NAMALWA (cell line): ENCODE results near the gene GOLGA8J.
"Not testable (repeated sequence)": the region's sequence is repeated elsewhere in the genome, so short reads cannot be mapped to it uniquely, and the experiment has no call there.

Source experiments
- DNase-seq: peaks from one replicate; pipeline ENCODE4 v3.0.0-alpha.2; 2015; ENCODE audit warnings: low spot score

Gene GOLGA8J

DNA sequence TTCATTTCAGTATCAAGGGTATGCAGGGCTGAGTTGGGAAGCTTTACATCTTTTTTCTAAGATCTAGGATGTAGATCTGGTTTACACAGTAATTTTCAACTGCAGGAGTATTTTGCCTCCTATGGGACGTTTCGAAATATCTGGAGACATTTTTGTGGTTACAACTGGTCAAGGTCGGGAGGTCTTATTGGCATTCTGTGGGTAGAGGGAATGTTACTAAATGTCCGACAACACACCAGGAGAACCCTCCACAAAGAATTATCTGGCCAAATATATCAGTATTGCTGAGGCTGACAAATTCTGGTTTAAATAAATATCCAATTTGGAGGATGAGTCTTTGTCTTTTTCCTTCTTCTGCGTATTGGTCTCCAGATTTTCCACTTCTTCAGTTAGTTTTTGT, 1.9 kb upstream of the GOLGA8J start:
- not testable (repeated sequence) for DNase-seq

DNA sequence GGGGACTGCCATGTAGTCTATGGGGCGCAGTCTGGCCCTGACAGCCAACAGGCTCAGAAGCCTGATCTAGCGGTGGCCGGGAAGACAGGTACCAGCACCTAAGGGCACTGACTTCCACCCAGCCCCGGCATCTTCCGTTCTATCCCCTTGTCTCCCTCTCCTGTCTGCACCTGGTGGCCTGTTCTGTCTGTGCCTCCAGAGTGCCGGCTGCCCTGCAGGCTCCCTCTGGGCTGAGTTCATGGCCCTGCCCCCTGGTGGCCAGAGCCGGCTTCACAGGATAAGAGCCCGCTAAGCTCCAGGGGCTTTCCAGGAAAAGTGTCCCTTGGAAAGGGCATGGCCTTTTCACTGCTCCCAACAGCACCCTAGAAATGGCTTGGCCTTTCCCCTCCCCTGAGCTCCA, 15.1 kb downstream of the GOLGA8J start:
- DNase-seq: not testable (repeated sequence)

DNA sequence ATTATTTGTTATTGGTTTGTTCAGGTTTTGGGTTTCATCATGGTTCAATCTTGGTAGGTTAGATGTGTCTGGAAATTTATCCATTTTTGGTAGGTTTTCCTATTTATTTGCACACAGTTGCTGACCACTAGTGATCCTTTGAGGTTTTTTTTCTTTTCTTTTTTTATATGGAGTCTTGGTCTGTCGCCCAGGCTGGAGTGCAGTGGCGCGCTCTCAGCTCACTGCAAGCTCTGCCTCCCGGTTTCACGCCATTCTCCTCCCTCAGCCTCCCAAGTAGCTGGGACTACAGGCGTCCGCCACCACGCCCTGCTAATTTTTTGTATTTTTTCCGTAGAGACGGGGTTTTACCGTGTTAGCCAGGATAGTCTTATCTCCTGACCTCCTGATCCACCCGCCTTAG, 20.1 kb downstream of the GOLGA8J start:
- not testable (repeated sequence) for DNase-seq

DNA sequence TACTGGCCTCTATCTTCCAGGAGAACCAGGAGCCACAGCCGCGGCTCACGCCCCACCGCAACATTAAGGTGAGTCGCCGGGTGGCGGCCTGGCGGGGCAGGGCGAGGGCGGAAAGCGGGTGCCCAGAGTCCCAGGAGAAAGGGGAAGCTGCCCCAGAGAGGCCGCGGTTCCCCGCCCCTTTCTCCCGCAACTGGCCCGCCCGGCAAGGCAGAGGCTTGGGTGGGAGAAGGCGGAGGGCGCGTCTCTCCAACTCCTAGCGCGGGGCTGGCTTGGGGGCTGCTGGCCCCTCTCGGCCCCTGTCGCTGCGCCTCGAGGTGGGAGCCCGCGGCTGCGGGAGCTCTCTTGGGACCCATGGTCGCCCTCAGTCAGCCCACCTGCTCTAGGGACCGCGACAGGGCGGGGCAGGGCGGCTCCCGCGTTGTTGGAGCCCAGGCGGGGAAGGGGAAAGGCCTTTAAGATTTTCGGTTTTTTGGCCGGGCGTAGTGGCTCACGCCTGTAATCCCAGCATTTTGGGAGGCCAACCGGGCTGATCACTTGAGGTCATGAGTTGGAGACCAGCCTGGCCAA, 21.3 kb downstream of the GOLGA8J start:
- not testable (repeated sequence) for DNase-seq

DNA sequence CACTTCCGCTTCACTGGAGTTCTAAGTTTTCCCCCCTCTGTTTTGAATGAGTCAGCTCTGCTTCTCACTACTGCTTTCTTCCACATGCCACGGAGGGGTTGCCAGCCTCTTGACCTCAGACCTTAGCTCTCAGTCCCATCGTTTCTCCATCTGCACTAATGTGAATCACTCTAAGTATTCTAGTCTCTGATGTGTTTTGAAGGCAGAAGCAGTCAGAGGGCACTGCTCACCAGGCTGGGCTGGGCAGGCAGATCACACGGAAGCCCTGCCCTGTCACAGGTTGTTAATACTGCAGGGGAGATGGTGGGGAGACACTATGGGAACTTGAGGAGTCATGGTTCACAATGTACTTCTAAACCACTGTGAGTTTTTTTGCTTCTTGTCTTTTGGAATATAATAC, 27.8 kb downstream of the GOLGA8J start:
- DNase-seq: not testable (repeated sequence)

DNA sequence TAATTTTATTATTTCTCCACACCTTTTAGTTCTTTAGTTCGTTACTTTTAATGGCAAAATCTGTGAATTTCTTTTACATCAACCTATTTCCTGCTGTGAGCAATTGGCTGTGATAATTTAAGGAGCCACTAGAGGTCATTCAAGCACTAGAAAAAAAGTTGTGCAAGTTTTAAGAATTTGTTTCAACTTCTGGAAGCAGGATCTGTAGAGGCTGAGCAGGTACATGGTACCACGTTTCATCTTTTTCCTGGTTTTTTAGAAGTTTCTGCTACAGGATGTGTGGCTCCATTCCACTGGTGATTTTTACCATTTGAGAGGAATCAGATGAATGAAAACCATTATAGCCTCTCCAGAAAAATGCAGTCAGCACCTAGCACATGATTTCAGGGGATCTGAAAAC, 47.3 kb downstream of the GOLGA8J start:
- not testable (repeated sequence) for DNase-seq

DNA sequence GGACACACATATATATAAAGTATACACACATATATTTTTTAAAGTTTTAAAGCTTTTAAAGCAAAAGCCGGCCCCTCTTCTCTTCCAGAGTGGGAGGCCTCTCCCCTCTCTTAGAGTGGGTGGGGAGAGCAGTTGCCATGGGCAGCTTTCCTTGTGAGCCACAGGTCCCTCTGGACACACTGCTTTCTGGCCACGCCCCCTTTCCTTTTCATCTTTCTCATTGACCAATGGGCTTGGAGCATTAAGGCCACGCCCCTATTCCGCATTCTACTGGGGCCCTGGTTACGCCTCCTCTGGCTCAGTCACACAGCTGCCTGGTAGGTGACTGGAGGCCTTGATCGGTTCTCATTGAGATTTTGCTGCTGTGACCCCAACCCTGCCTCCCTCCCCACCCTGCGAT, 52.0 kb downstream of the GOLGA8J start, which contains the start of gene GOLGA8T:
GOLGA8T (plus strand) TSS at position 301 of the 400 bp plus-strand sequence; CDS start at position 399, 98 bp downstream.
- DNase-seq: not testable (repeated sequence)
